Ovary (tissue), 9 donors: ENCODE results near the gene DEAF1. TPM values are rescaled to one million over a fixed set of nuclear protein-coding genes. Genes with fewer than 3 reads are reported as not detected.

Experiments
- DNase-seq, 5 donors: peaks; one replicate each; pipeline ENCODE4 v3.0.0-alpha.2; 2019 to 2020
- H3K27ac ChIP-seq, 2 donors: fragments of 200-600 bp; one replicate each; pipeline versions ENCODE4 v1.5.1 to v1.8.0; 2019 to 2022
- H3K27me3 ChIP-seq: fragments of 200-600 bp; one replicate; pipeline ENCODE4 v1.8.0; 2022
- H3K36me3 ChIP-seq: fragments of 200-600 bp; sonication (generic); one replicate; pipeline ENCODE4 v1.5.1; 2019
- H3K4me1 ChIP-seq: one replicate; pipeline ENCODE4 v1.8.1; 2013; ENCODE audit warnings: mild to moderate bottlenecking, moderate library complexity; ENCODE audit not compliant: insufficient read depth
- H3K4me3 ChIP-seq: fragments of 200-600 bp; sonication (generic); one replicate; pipeline ENCODE4 v1.5.1; 2017
- H3K9me3 ChIP-seq, 2 donors: fragments of 200-600 bp in 1 of 2; sonication (generic) in 1 of 2; one replicate each; pipeline versions ENCODE4 v1.5.1 to v1.8.1; 2013 to 2019; ENCODE audit warnings: mild to moderate bottlenecking in 1 of 2, moderate library complexity in 1 of 2
- EP300 ChIP-seq: sonication (generic); formaldehyde crosslinking; IDR thresholded peaks from one replicate; pipeline ENCODE4 v1.6.1; 2017; ENCODE audit warnings: antibody characterized with exemption
- POLR2A ChIP-seq: fragments of 450-650 bp; IDR thresholded peaks from one replicate; pipeline ENCODE4 v1.6.1; 2017; ENCODE audit warnings: antibody characterized with exemption, mild to moderate bottlenecking, moderate library complexity
- WGBS, 3 donors: extraction: QIAGEN DNeasy Blood & Tissue Kit in 1 of 3; methylation state at CpG; one replicate each; pipeline versions ENCODE4 v1.1.5 to v1.1.7; 2013 to 2017; 5-methylcytosine and 5-hydroxymethylcytosine counted together
- intact Hi-C, 4 donors: fragments of 100-400 bp; cut with DNase I; formaldehyde crosslinking; loops; one replicate each; pipeline versions ENCODE4 v1.11.0 to v1.15.1; 2022 to 2023
- polyA plus RNA-seq, 2 donors: library from polyadenylated mRNA; stranded (reverse); fragments of 200-250 nt in 1 of 2; fragments of 350-450 nt in 1 of 2; fragmentation: Illumina TruSeq in 1 of 2; extraction: RNeasy Lipid Tissue Mini Kit (QIAGEN cat#74804) in 1 of 2; gene quantifications; one replicate each; pipeline ENCODE4 v1.2.3, GENCODE V29; 2013 to 2014
- total RNA-seq, 7 donors: library from RNA; depleted of rRNA in 2 of 7; stranded (reverse); fragments of >200 nt in 2 of 7; fragmentation: NEBNext Ultra II Directional in 3 of 7; extraction: Animal tissue kit (Norgen Biotek cat#: 25700) in 3 of 7; gene quantifications; one replicate each; pipeline versions ENCODE4 v1.1.0 to v1.2.4, GENCODE V29; 2016 to 2023
- TF ChIP-seq, protein P1 (sequence below), 3 donors: fragments of 450-650 bp in 2 of 3; fragments of 200-600 bp in 1 of 3; IDR thresholded peaks; one replicate each; pipeline versions ENCODE4 v1.5.1 to v1.8.0; 2016 to 2022; ENCODE audit warnings: antibody characterized with exemption in 3 of 3, mild to moderate bottlenecking in 1 of 3
- donor health status: DM: no; HTN: no; CAD: no; lungs with moderate emphysema.
- donor health status: DM: no; HTN: no; CAD: no.
- donor health status: Bipolar disorder and iron deficiency.
- donor health status: DM: yes; HTN: yes; CAD: no.
- donor health status: DM: no; HTN: no; CAD: no.
- donor health status: DM: yes; HTN: yes; CAD: no.

DEAF1 gene
- total and polyA plus RNA-seq, 9 donors = 10.2 to 43.4 (median 28.6) TPM

DNA sequence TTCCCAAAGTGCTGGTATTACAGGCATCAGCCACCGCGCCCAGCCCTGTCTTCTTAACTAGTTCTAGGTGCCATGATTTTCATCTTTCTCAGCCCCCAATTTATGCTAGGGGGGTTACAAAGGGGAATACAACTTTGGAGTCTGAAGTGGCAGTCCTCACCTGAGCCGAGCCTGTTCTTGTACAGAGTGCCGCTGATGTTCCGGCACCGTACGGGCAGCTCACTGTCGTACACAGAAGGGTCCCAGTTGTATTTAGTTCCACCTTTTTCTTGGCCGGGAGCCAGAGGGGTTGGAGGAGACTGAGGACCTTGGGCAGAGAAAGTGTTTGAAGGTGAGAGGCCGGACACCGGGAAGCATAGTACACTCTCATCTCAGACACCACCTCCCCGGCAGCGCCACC, 7.3 kb downstream of the DEAF1 start:
- Histone ChIP-seq H3K4me3 (no peak overlapping the region), H3K4me1 (peaks cover under 1% of the 10 kb centered on the region), H3K27me3 (no peaks in the 10 kb centered on the region), H3K36me3 (no peaks in the 10 kb centered on the region), H3K27ac (no peak overlapping the region), H3K9me3 (no peaks in the 10 kb centered on the region)
- WGBS, 3 donors = 84 to 93% (median 87%) methylated on average over 13 of the region's 13 CpGs
- TF ChIP-seq, protein P1, sequence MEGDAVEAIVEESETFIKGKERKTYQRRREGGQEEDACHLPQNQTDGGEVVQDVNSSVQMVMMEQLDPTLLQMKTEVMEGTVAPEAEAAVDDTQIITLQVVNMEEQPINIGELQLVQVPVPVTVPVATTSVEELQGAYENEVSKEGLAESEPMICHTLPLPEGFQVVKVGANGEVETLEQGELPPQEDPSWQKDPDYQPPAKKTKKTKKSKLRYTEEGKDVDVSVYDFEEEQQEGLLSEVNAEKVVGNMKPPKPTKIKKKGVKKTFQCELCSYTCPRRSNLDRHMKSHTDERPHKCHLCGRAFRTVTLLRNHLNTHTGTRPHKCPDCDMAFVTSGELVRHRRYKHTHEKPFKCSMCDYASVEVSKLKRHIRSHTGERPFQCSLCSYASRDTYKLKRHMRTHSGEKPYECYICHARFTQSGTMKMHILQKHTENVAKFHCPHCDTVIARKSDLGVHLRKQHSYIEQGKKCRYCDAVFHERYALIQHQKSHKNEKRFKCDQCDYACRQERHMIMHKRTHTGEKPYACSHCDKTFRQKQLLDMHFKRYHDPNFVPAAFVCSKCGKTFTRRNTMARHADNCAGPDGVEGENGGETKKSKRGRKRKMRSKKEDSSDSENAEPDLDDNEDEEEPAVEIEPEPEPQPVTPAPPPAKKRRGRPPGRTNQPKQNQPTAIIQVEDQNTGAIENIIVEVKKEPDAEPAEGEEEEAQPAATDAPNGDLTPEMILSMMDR (IDR thresholded peaks at IDR 0.05) = no peak
- TF ChIP-seq EP300 (no peak), POLR2A (no peak)
- intact Hi-C loops = no loop called here
- DNase-seq = no peak

DNA sequence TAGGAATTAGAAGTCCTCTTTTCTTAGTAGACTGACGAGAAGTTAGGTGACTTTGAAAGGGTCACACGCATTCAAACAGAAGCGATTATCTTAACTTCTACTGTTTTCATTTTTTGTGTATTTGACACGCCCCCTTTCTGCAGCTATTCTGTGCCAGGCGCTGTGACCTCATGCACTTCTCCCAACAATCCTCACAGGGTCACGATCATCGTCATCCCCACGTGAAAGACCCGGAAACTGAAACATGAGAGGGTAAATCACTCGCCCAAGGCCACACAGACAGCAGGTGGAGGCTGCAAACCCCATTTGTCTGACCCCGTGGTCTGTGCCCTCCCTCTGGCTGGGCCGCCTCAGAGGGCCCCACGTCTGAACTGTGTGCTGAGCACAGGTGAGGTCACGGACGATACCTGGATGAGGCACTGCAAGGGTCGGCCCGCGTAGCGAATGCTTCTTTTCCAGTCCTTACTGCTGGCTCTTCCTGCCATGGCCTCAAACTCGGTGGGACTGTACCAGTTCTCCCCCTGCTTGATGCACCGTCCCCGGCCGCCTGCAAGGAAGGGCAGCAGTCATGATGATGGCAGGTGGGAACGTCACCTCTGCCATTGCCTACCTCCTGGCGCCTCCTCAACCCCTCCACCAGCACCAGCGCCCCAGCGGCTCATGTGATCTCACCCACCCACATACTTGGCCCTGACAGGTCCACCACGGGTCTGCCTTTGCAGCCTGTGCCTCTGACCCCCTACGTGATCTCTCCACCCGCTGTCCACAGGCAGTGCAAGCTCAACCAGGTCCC, 8.4 kb downstream of the DEAF1 start:
- H3K27ac ChIP-seq = no peak overlapping the region
- no peaks in the 10 kb centered on the region for H3K36me3 ChIP-seq
- no peaks in the 10 kb centered on the region for H3K27me3 ChIP-seq
- no peak for DNase-seq
- H3K9me3 ChIP-seq = no peaks in the 10 kb centered on the region
- intact Hi-C loops = no loop called here
- TF ChIP-seq, protein P1 (IDR thresholded peaks at IDR 0.05) = no peak
- no peak for TF ChIP-seq EP300
- no peak for TF ChIP-seq POLR2A
- WGBS, 3 donors = 78 to 84% (median 78%) methylated on average over 30 of the region's 30 CpGs
- no peaks in the 10 kb centered on the region for H3K4me1 ChIP-seq
- H3K4me3 ChIP-seq = no peak overlapping the region

DNA sequence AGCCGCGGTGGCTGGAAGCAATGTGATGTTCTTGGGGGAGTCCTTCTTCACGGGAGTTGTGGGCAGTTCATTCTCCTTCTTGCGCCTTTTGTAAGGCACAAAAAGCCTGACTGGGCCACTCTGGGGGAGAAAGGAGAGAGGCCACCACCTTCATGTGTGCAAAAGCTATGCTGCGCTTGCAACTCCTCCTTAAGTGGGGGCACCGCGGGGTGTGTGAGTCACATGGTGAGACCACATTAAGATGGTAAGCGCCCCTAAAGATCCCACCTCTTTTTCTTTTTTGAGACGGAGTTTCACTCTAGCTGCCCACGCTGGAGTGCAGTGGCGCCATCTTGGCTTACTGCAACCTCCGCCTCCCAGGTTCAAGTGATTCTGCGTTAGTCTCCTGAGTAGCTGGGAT, 14.1 kb downstream of the DEAF1 start:
- intact Hi-C loops = no loop called here
- Histone ChIP-seq H3K27me3 (no peaks in the 10 kb centered on the region), H3K36me3 (no peaks in the 10 kb centered on the region), H3K4me1 (no peaks in the 10 kb centered on the region), H3K9me3 (no peaks in the 10 kb centered on the region), H3K27ac (no peak overlapping the region), H3K4me3 (no peak overlapping the region)
- 86 to 92% (median 88%) methylated on average over 13 of the region's 13 CpGs for WGBS, 3 donors
- no peak for DNase-seq
- TF ChIP-seq, protein P1 (IDR thresholded peaks at IDR 0.05) = no peak

DNA sequence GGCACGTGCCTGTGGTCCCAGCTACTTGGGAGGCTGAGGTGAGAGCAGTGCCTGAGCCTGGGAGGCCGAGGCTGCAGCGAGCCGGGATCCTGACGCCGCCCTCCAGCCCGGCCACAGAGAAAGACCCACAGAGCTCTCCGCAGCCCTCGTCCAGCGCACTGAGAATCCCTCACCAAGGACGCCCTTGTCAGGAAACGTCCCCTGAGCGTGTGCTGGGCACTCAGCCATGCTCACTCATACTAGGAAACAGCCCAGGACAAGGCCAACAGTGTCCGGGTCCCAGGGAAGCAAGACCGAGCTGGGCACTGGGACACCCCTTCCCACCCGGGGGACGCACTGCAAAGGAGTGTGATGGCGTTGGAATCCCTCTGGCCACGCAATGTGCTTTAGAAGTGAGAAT, 14.5 kb downstream of the DEAF1 start:
- TF ChIP-seq EP300 = no peak
- TF ChIP-seq, protein P1 (IDR thresholded peaks at IDR 0.05) = no peak
- no peak for TF ChIP-seq POLR2A
- Histone ChIP-seq H3K27ac (no peak overlapping the region), H3K4me1 (no peaks in the 10 kb centered on the region), H3K27me3 (no peaks in the 10 kb centered on the region), H3K9me3 (no peaks in the 10 kb centered on the region), H3K36me3 (no peaks in the 10 kb centered on the region), H3K4me3 (no peak overlapping the region)
- 78 to 84% (median 80%) methylated on average over 19 of the region's 19 CpGs for WGBS, 3 donors
- no peak for DNase-seq
- intact Hi-C loops = no loop called here
